ENCODE data around the gene OR6J1. TPM values are rescaled to one million over a fixed set of nuclear protein-coding genes. Genes with fewer than 3 reads are reported as not detected.
"Not testable (repeated sequence)": the region's sequence is repeated elsewhere in the genome, so short reads cannot be mapped to it uniquely, and the experiment has no call there.

Gene OR6J1
- total RNA-seq, 1 experiment from 2014 or later: not detected

- H3K9me2 ChIP-seq (replicated peaks; ENCODE audit: low read length): no peaks in the 10 kb centered on the region
- ChIA-PET POLR2A (ENCODE audit: unreplicated experiment) (no interaction called here), CTCF (no interaction called here)
- H3K27ac ChIP-seq (ENCODE audit: low read length): no peak overlapping the region
- peaks cover 7% of the 10 kb centered on the region; the same call in 1 of the 2 replicates for H3K4me1 ChIP-seq (ENCODE audit: insufficient read depth, low read length)
- ATAC-seq (no peak), DNase-seq (no peak)
- no peaks in the 10 kb centered on the region for H3F3A ChIP-seq (ENCODE audit: low read length, unreplicated experiment)
- intact Hi-C loops (cut with micrococcal nuclease): no loop called here
- no TSS peak for BruUV-seq (replicated peaks)
- no peak overlapping the region for H3K9ac ChIP-seq (ENCODE audit: low read length)
- no peaks in the 10 kb centered on the region for H3K36me3 ChIP-seq (ENCODE audit: low read depth, low read length)
- H3K27me3 ChIP-seq (ENCODE audit: low read length): no peaks in the 10 kb centered on the region
- H4K20me1 ChIP-seq (ENCODE audit: low read length): no peaks in the 10 kb centered on the region
- H3K4me2 ChIP-seq (ENCODE audit: low read length): no peak overlapping the region
- no peak for TF ChIP-seq CTCF (conservative IDR thresholded peaks at IDR 0.05; ENCODE audit: low read depth, low read length)
- no peak for TF ChIP-seq EZH2phosphoT487 (IDR thresholded peaks at IDR 0.05; ENCODE audit: borderline replicate concordance, low read length)
- no peak for TF ChIP-seq EZH2 (IDR thresholded peaks at IDR 0.05; ENCODE audit: low read length, unreplicated experiment)
- no peaks in the 10 kb centered on the region for H3K9me3 ChIP-seq (ENCODE audit: low read length)
- no peak overlapping the region for H3K4me3 ChIP-seq (ENCODE audit: low read length)
- H3K79me2 ChIP-seq (ENCODE audit: low read length): no peaks in the 10 kb centered on the region
- no peak overlapping the region for H2AFZ ChIP-seq (ENCODE audit: low read length)
These were observed 4.0 kb downstream of the OR6J1 start for GRCh38 chr14:22640192-22640591.

DNA sequence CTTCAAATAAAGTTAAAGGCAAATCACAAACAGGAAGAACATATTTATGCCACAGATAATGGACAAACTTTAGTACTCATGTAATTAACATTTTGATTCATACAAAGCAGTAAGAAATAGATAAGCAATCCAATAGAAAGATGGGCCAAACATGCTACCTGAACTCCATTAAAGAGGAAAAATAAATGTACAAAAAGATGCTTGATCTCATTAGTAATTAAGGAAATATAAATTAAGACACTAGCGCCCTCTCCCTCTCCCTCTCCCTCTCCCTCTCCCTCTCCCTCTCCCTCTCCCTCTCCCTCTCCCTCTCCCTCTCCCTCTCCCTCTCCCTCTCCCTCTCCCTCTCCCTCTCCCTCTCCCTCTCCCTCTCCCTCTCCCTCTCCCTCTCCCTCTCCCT is 8.2 kb downstream of the OR6J1 start:
- H3K79me2 ChIP-seq (ENCODE audit: low read length); H3K9ac ChIP-seq (ENCODE audit: low read length); BruUV-seq (replicated peaks); H3K9me3 ChIP-seq (ENCODE audit: low read length); H4K20me1 ChIP-seq (ENCODE audit: low read length); H3K4me3 ChIP-seq (ENCODE audit: low read length); H3K4me1 ChIP-seq (ENCODE audit: insufficient read depth, low read length); H3K36me3 ChIP-seq (ENCODE audit: low read depth, low read length); H3K9me2 ChIP-seq (replicated peaks; ENCODE audit: low read length); POLR2A ChIA-PET (ENCODE audit: unreplicated experiment); ATAC-seq; H3K27me3 ChIP-seq (ENCODE audit: low read length); DNase-seq; H3F3A ChIP-seq (ENCODE audit: low read length, unreplicated experiment); H3K4me2 ChIP-seq (ENCODE audit: low read length); H2AFZ ChIP-seq (ENCODE audit: low read length); intact Hi-C loops (cut with micrococcal nuclease); H3K27ac ChIP-seq (ENCODE audit: low read length): not testable (repeated sequence)
- CTCF ChIA-PET: interaction anchor here (0.6 kb wide), 1 partner anchor 51 kb away, joined by 3 read pairs; no protein-coding TSS in a partner anchor

DNA sequence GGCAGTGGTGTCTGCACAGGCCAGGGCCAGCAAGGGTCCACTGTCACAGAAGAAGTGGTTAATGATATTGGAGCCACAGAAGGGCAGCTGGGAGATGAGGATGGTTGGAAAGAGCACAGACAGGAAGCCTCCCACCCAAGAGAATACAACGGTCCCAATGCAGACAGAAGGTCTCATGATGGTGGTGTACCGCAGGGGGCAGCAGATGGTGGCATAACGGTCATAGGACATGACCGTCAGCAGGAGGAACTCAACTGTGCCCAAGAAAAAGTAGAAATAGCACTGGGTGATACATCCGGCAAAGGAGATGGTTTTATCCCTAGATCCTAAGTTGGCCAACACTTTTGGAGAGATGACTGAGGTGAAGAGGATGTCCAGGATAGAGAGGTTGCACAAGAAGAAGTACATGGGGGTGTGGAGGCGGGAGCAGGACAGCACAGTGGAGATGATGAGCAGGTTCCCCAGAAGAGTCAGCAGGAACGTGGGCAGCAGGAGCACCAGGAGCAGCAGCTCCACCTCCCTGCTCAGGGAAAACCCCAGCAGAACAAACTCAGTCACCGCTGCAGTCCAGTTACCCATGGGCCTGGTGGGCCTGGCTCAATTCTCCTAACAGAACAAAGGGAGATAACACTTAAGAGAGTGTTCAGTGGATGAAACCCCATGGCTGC is 9.8 kb downstream of the OR6J1 start:
- Histone ChIP-seq H3K4me2 (ENCODE audit: low read length) (no peak overlapping the region), H3F3A (ENCODE audit: low read length, unreplicated experiment) (no peaks in the 10 kb centered on the region), H3K79me2 (ENCODE audit: low read length) (no peaks in the 10 kb centered on the region), H2AFZ (ENCODE audit: low read length) (no peak overlapping the region), H4K20me1 (ENCODE audit: low read length) (no peaks in the 10 kb centered on the region), H3K4me1 (ENCODE audit: insufficient read depth, low read length) (no peaks in the 10 kb centered on the region), H3K9ac (ENCODE audit: low read length) (no peak overlapping the region), H3K36me3 (ENCODE audit: low read depth, low read length) (no peaks in the 10 kb centered on the region), H3K9me2 (replicated peaks; ENCODE audit: low read length) (no peaks in the 10 kb centered on the region), H3K9me3 (ENCODE audit: low read length) (no peaks in the 10 kb centered on the region), H3K27ac (ENCODE audit: low read length) (no peak overlapping the region), H3K4me3 (ENCODE audit: low read length) (no peak overlapping the region), H3K27me3 (ENCODE audit: low read length) (no peaks in the 10 kb centered on the region)
- ATAC-seq (no peak), DNase-seq (no peak)
- no TSS peak for BruUV-seq (replicated peaks)
- ChIA-PET CTCF (no interaction called here), POLR2A (ENCODE audit: unreplicated experiment) (no interaction called here)
- intact Hi-C loops (cut with micrococcal nuclease): no loop called here
- no peak for TF ChIP-seq EZH2 (IDR thresholded peaks at IDR 0.05; ENCODE audit: low read length, unreplicated experiment)

DNA sequence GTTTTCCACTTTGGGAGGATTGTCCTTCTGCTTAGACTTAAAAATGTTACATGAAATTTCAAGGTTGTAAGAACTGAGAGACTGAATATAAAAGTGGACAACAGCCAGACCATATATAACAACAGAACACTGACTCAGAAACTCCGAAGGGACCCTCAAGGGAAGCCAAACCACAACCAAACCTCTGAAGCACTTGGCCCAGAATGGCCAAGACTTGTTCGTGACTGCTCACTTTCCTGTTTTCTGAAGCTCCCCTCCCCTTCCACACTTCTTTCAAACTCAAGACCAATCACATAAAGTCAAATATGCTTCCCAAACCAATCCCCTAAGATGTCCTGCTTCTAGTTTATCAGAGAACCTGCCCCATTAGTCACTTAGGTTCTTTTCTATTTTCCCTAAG is 13.7 kb downstream of the OR6J1 start:
- intact Hi-C loops (cut with micrococcal nuclease): no loop called here
- Histone ChIP-seq H4K20me1 (ENCODE audit: low read length) (no peaks in the 10 kb centered on the region), H3K27ac (ENCODE audit: low read length) (no peak overlapping the region), H3K9me3 (ENCODE audit: low read length) (no peaks in the 10 kb centered on the region), H3K27me3 (ENCODE audit: low read length) (no peaks in the 10 kb centered on the region), H2AFZ (ENCODE audit: low read length) (no peak overlapping the region), H3K79me2 (ENCODE audit: low read length) (no peaks in the 10 kb centered on the region), H3K4me2 (ENCODE audit: low read length) (no peak overlapping the region), H3K4me1 (ENCODE audit: insufficient read depth, low read length) (no peaks in the 10 kb centered on the region), H3F3A (ENCODE audit: low read length, unreplicated experiment) (no peaks in the 10 kb centered on the region), H3K36me3 (ENCODE audit: low read depth, low read length) (no peaks in the 10 kb centered on the region), H3K4me3 (ENCODE audit: low read length) (no peak overlapping the region), H3K9ac (ENCODE audit: low read length) (no peak overlapping the region), H3K9me2 (replicated peaks; ENCODE audit: low read length) (no peaks in the 10 kb centered on the region)
- no TSS peak for BruUV-seq (replicated peaks)
- ChIA-PET CTCF (no interaction called here), POLR2A (ENCODE audit: unreplicated experiment) (no interaction called here)
- TF ChIP-seq EZH2phosphoT487 (IDR thresholded peaks at IDR 0.05; ENCODE audit: borderline replicate concordance, low read length) (no peak), CTCF (conservative IDR thresholded peaks at IDR 0.05; ENCODE audit: low read depth, low read length) (no peak), EZH2 (IDR thresholded peaks at IDR 0.05; ENCODE audit: low read length, unreplicated experiment) (no peak)
- no peak for ATAC-seq
- DNase-seq: no peak

All from PC-3 (cell line).